ENCODE data around the gene SOX3.

GRCh38 chrX:140503238-140503601 is 1.6 kb downstream of the SOX3 start:
- TF ChIP-seq EZH2phosphoT487 (IDR thresholded peaks at IDR 0.05; ENCODE audit: low read depth) (no peak), CTCF (IDR thresholded peaks at IDR 0.05; ENCODE audit: low read depth, low read length) (no peak)
